Fibroblast of gingiva (primary cell): ENCODE data around the gene XXYLT1.

Experiments
- DNase-seq: peaks from one replicate; pipeline ENCODE4 v3.0.0-alpha.2; 2011; ENCODE audit warnings: low read depth

The XXYLT1 gene

GRCh38 chr3:195168009-195168762 lies 102.8 kb downstream of the XXYLT1 start:
- DNase-seq: no peak

- no peak for DNase-seq
Measured at GRCh38 chr3:195165790-195166189, 105.2 kb downstream of the XXYLT1 start.

- no peak for DNase-seq
Measured at GRCh38 chr3:195165265-195165609, 105.7 kb downstream of the XXYLT1 start.

- no peak for DNase-seq
Measured at GRCh38 chr3:195164573-195165264, 106.2 kb downstream of the XXYLT1 start.

- DNase-seq: no peak
Measured at GRCh38 chr3:195163719-195164572, 107.0 kb downstream of the XXYLT1 start.

DNA sequence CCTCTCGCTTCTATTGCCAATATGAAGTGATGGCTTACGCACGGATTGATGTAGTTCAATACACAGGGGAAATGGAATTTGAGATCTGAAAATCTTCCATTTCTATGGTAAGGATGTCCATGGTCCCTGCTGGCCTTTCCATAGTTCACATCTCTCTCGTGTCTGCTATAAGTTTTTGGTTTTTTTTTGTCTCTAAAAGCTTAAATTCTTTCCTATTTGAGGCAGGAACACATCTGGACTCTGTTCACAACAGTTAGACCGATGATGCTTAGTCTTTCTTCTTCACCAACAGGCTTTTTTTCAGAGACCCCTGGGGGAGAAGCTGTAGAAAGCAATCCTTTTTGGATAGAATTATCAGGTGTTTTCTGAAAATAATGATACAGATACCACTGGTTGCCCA lies 108.1 kb downstream of the XXYLT1 start:
- no peak for DNase-seq

- no peak for DNase-seq
Measured at GRCh38 chr3:195162033-195162669, 108.8 kb downstream of the XXYLT1 start.

- no peak for DNase-seq
Measured at GRCh38 chr3:195160908-195161434, 110.0 kb downstream of the XXYLT1 start.

DNA sequence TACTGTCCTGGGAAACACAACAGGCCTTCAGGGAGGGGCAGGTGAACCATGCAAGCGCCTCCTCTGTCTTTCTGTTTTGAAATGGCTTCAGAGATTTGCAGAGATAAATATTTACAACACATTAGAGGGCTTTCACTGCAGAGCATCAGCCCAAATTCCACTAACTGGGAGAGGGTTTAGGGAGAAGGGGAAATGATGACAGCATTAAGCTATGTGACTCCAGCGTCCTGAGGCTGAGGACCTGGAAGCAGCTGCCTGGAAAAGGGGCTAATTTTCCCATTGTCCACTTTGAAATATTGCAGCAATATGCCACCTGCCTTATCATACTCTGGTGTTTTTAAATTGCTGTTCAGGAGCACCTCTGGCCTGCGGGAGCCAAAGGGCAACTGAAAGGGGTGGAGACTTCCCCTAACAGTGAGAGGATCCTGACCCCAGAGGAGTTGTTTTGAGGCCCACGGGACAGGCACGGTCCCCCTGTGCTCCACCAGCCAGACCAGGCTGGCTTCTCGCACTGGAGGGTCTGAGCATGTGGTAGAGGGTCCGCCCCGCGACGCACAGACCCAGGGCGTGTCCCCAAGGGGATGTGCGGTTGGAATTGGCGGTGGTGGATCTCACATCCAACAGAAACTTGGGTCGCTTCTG lies 110.6 kb downstream of the XXYLT1 start:
- DNase-seq: peak; percentile 73

DNA sequence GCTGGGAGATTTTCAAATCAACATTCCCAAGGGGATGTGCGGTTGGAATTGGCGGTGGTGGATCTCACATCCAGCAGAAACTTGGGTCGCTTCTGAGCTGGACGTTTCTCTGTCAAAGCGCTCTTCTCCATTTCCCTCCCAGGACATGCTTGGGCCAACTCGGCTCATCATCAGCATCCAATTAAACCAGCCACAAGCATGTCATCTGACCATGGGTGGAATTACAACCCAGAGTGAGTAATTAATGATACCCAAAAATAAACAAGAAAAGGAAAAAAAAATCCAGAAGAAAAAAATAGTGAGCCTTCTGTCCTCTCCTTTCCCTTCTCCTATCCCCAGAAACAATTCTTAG lies 111.2 kb downstream of the XXYLT1 start:
- peak; percentile 82 for DNase-seq

- DNase-seq: no peak
Measured at GRCh38 chr3:195159117-195159813, 111.7 kb downstream of the XXYLT1 start.

DNA sequence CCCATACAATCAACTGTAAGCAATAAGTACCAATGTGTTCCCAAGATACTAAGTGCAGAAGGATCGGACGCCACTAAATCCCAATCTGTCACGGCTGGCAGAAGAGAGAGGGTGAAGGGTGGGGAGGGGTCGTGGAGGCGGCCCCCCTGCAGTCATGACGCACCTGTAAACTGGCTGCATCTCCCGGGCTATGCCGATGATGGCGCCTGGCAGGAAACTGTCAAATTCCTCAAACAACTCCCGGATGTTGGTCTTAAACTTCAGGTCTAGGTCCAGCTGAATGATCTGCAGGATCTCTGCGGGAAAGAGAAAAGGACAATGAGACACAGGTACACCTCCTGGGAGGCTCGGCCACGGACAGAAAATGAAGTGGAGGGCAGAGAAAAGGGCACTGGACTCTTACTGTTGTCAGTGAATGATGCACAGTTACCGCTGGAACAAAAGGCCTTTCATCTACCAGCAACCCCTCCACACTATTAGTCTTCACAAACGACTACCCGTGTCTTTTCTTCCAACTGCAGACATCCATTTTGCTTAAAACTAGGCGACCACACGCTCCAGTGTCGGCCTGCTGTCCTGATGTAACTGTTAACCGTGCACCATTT lies 114.6 kb downstream of the XXYLT1 start:
- DNase-seq: no peak

DNA sequence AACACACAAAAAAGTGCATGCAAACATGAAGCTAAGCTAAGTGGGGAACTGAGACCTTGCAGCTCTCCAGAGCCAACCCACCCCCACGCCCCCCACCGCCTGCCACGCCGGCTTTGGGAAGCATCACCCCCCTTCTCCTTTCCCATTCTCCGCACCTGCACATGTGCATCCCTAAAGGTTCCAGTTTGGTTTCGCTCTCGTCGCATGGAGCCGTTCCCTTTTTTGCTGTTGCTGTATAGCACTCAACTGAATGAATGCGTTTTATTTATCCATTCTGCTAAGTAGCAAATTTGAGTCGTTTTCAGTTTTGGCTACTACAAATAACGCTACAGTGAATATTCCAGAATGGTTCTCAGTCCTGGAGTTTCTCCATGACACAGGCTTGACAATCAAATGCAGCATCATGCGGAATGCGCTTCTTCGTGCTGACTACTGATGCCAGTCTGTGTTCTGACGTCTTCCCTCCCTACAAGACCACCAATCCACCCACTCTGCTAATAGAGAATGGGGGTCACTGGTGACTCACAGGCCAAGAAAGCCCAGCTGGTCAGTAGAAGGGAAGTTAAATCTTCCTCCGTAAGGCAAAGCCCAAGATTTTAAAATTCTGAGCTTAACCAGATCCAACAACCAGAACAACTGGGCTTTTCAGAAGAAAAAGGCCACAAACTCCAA lies 115.3 kb downstream of the XXYLT1 start:
- DNase-seq: no peak

GRCh38 chr3:195154793-195155535 lies 116.0 kb downstream of the XXYLT1 start:
- DNase-seq: peak; percentile 82

DNA sequence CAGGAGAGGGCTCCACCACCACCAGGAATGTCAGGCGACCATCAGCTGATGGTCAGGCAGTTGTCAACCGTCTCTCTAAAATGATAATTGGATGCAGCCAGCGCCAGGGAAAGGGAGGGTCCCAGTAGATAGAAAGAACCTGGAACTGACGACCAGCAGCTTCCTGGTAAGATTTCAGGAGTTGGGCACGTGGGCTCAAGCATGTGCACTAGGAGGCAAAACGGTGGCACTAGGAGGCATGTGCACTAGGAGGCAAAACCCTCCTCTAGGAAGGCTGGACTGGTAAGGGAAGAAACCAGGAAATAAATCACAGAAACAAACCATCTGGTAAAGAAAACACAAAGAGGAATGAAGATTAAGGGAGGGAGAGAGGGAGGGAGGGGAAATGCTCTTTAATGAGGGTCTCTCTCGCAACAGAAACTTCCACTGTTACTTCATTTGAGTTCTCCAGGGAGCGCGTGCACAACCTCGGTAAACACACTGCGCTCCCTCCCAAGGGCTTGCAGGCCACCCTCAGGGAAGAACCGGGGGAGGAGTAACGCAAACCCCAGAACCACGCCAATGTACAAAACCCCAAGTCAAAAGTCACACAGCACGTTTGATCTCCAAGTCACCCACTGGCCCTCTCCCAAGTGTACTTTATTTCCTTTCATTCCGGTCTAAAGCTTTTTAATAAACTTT lies 116.7 kb downstream of the XXYLT1 start:
- peak; percentile 63 for DNase-seq

GRCh38 chr3:195153653-195154052 lies 117.3 kb downstream of the XXYLT1 start:
- no peak for DNase-seq

DNA sequence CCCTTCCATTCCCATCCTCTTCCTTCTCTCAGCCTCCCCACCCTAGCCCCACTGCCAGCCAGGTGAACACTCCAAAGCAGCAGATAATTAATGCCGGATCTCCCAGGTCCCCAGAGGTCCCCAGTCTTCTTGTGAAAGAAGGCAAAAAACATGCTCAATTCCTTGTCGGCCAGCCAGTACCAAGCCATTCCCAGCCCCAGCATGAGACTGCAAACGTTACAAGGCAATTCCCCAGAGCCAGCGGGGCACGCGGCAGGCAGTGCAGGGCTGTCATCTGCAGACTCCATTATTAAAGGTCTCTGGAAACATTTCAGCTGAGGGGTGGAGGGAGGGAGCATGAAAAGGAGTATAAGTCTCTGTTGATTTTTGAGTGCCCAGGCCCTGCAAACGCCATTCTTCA lies 117.8 kb downstream of the XXYLT1 start:
- peak; percentile 38 for DNase-seq

DNA sequence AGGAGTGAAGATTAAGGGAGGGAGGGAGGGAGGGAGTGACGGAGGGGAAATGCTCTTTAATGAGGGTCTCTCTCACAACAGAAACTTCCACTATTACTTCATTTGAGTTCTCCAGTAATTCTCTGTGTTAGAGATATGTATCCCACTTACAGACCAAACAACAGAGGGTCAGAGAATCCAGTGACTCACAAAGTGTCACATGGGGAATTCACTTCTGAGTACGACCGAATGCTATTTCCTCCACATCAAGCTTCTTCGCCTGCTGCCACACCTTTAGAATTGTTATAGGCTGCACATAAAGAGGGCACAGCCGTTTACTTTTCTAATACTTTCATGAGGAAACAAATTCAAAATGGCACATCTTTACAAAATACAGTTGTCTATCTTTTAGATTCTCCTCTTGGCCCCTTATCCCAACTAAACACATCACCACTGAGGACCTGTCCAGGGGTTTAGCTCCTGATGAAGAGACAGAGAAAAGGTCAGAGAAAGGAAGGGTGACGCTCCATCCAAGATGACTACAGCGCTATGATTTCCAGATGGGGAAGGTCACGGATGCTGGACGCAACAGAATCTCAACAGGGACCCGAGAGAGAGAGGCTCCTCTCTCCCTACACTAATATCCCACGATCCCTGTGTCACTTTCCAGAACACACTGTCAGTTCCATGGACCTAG lies 119.0 kb downstream of the XXYLT1 start:
- DNase-seq: no peak
